ENCODE data around the gene PPM1K.

DNA sequence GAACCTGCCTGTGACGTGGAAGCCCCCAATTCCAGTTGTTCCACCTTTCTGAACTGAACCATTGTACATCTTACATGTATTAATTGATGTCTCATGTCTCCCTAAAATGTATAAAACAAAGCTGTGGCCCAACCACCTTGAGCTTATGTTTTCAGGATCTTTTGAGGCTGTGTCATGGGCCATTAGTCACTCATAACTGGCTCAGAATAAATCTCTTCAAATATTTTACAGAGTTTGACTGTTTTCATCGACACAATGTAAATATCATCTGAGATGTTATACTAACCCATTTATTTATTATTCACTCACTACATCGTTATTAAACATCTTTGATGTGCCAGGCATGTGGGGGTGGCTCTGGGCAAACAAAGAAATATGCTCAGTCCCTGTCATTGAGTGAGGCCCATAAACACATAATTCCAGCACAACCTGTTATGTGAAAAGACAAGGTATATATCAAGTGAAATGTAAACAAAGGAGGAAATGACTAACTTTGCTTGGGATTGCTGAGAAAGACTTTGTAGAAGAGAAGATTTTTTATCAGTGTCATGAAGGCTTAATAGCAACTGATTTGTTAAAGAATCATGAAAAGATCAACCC lies 34.5 kb upstream of the PPM1K start:
- TF ChIP-seq EGR1 (conservative IDR thresholded peaks at IDR 0.05) (no peak), SP1 (CRISPR knock-in tag; IDR thresholded peaks at IDR 0.05) (no peak)
